WTC11 (cell line): ENCODE results near the gene GNA12. TPM values are rescaled to one million over a fixed set of nuclear protein-coding genes. Genes with fewer than 3 reads are reported as not detected.

Source experiments
- ATAC-seq: fragments of 200-7000 bp; cut with Tn5 transposase; 2 replicates; pipeline ENCODE4 v1.10.0; 2021; ENCODE audit warnings: mild to moderate bottlenecking, moderate library complexity
- CTCF ChIA-PET: fragments of 300-600 bp; sonication (Branson Sonifier 250); formaldehyde crosslinking; loops from one replicate; lab custom pipeline; 2021; ENCODE audit warnings: antibody characterized with exemption; lab: Charles Lee
- POLR2A ChIA-PET: fragments of 350-600 bp; sonication (Branson Sonifier 250); formaldehyde crosslinking; loops from one replicate; lab custom pipeline; 2021; ENCODE audit warnings: antibody characterized with exemption; lab: Charles Lee
- DNase-seq: peaks from one replicate; pipeline ENCODE4 v3.0.0; 2021; ENCODE audit warnings: low spot score
- H3K27ac Mint-ChIP-seq: 2 replicates; pipeline ENCODE4 v1.8.0; 2021; ENCODE audit warnings: mixed read lengths
- H3K27me3 Mint-ChIP-seq: 2 replicates; pipeline ENCODE4 v1.8.0; 2021; ENCODE audit warnings: low read depth, mild to moderate bottlenecking, moderate library complexity, mixed read lengths
- H3K36me3 Mint-ChIP-seq: 2 replicates; pipeline ENCODE4 v1.8.0; 2021; ENCODE audit warnings: mixed read lengths
- H3K4me1 Mint-ChIP-seq: 2 replicates; pipeline ENCODE4 v1.8.0; 2022; ENCODE audit warnings: mixed read lengths
- H3K4me3 Mint-ChIP-seq: 2 replicates; pipeline ENCODE4 v1.8.0; 2021; ENCODE audit warnings: mild to moderate bottlenecking, moderate library complexity, mixed read lengths
- H3K9me3 Mint-ChIP-seq: 2 replicates; pipeline ENCODE4 v1.8.0; 2021; ENCODE audit warnings: mixed read lengths
- ATF2 ChIP-seq: sonication (generic); formaldehyde crosslinking; IDR thresholded peaks from 2 replicates; pipeline ENCODE4 v1.8.1; 2022; ENCODE audit warnings: low read depth, missing genetic modification reagents, borderline replicate concordance
- CDX4 ChIP-seq: fragments of 250-450 bp; sonication (Bioruptor Pico); IDR thresholded peaks from 2 replicates; pipeline ENCODE4 v1.9.0; 2021; ENCODE audit warnings: moderate library complexity, mild to moderate bottlenecking, inconsistent platforms, borderline replicate concordance
- CREB1 ChIP-seq: sonication (generic); formaldehyde crosslinking; IDR thresholded peaks from 2 replicates; pipeline ENCODE4 v1.8.0; 2023; ENCODE audit warnings: mild to moderate bottlenecking, missing genetic modification reagents
- CREM ChIP-seq: sonication (generic); formaldehyde crosslinking; IDR thresholded peaks from 2 replicates; pipeline ENCODE4 v1.8.1; 2022; ENCODE audit warnings: mild to moderate bottlenecking, missing genetic modification reagents, moderate library complexity
- GABPB1 ChIP-seq: sonication (generic); formaldehyde crosslinking; IDR thresholded peaks from 2 replicates; pipeline ENCODE4 v1.8.1; 2023; ENCODE audit warnings: mild to moderate bottlenecking, missing genetic modification reagents
- IRF2 ChIP-seq: sonication (generic); formaldehyde crosslinking; IDR thresholded peaks from 2 replicates; pipeline ENCODE4 v1.8.0; 2022; ENCODE audit warnings: low read depth, missing genetic modification reagents, borderline replicate concordance
- JUN ChIP-seq: sonication (generic); formaldehyde crosslinking; IDR thresholded peaks from 2 replicates; pipeline ENCODE4 v1.8.0; 2023; ENCODE audit warnings: mild to moderate bottlenecking, missing genetic modification reagents
- NFATC4 ChIP-seq: fragments of 250-450 bp; sonication (Bioruptor Pico); IDR thresholded peaks from 2 replicates; pipeline ENCODE4 v1.9.0; 2021; ENCODE audit warnings: mild to moderate bottlenecking
- SMAD4 ChIP-seq: sonication (generic); formaldehyde crosslinking; IDR thresholded peaks from 2 replicates; pipeline ENCODE4 v1.8.0; 2022; ENCODE audit warnings: mild to moderate bottlenecking, missing genetic modification reagents
- TEAD1 ChIP-seq: sonication (generic); formaldehyde crosslinking; IDR thresholded peaks from 2 replicates; pipeline ENCODE4 v1.8.0; 2022; ENCODE audit warnings: mild to moderate bottlenecking, missing genetic modification reagents
- USF2 ChIP-seq: sonication (generic); formaldehyde crosslinking; IDR thresholded peaks from 2 replicates; pipeline ENCODE4 v1.8.1; 2023; ENCODE audit warnings: mild to moderate bottlenecking, missing genetic modification reagents, moderate library complexity
- ZNF263 ChIP-seq: sonication (generic); formaldehyde crosslinking; IDR thresholded peaks from 2 replicates; pipeline ENCODE4 v1.8.1; 2022; ENCODE audit warnings: low read depth, mild to moderate bottlenecking, moderate library complexity, missing genetic modification reagents
- ZNF671 ChIP-seq: fragments of 250-450 bp; sonication (Bioruptor Pico); IDR thresholded peaks from 2 replicates; pipeline ENCODE4 v1.8.0; 2021; ENCODE audit warnings: mild to moderate bottlenecking
- ZSCAN18 ChIP-seq: fragments of 250-450 bp; sonication (Bioruptor Pico); IDR thresholded peaks from 2 replicates; pipeline ENCODE4 v2.1.2; 2022; ENCODE audit warnings: mild to moderate bottlenecking, moderate library complexity
- total RNA-seq: library from RNA; stranded (reverse); gene quantifications from 3 replicates; pipeline ENCODE4 v1.2.3, GENCODE V29; 2021
- TF ChIP-seq, protein P1 (sequence below): sonication (generic); formaldehyde crosslinking; IDR thresholded peaks from 2 replicates; pipeline ENCODE4 v1.8.0; 2022; ENCODE audit warnings: mild to moderate bottlenecking, missing genetic modification reagents

GNA12 gene
- total RNA-seq, 1 experiment from 2014 or later: 99.6 TPM

GRCh38 chr7:2691011-2691707, 152.9 kb downstream of the GNA12 start:
- DNase-seq: no peak
- TF ChIP-seq GABPB1 (CRISPR knock-in tag) (peak; percentile 85), ZSCAN18 (CRISPR knock-in tag) (no peak)
- Mint-ChIP-seq H3K4me1 (peaks cover 12% of the 10 kb centered on the region), H3K36me3 (no peaks in the 10 kb centered on the region), H3K9me3 (no peaks in the 10 kb centered on the region), H3K27ac (no peak overlapping the region; the same call in 1 of the 2 replicates), H3K4me3 (no peak overlapping the region), H3K27me3 (peaks cover 28% of the 10 kb centered on the region)
- no peak for ATAC-seq
- ChIA-PET CTCF (interaction anchor here (0.6 to 9.3 kb wide), 5 partner anchors 10 to 1112 kb away, joined by 3 to 102 read pairs (median 12); no protein-coding TSS in a partner anchor), POLR2A (no interaction called here)

DNA sequence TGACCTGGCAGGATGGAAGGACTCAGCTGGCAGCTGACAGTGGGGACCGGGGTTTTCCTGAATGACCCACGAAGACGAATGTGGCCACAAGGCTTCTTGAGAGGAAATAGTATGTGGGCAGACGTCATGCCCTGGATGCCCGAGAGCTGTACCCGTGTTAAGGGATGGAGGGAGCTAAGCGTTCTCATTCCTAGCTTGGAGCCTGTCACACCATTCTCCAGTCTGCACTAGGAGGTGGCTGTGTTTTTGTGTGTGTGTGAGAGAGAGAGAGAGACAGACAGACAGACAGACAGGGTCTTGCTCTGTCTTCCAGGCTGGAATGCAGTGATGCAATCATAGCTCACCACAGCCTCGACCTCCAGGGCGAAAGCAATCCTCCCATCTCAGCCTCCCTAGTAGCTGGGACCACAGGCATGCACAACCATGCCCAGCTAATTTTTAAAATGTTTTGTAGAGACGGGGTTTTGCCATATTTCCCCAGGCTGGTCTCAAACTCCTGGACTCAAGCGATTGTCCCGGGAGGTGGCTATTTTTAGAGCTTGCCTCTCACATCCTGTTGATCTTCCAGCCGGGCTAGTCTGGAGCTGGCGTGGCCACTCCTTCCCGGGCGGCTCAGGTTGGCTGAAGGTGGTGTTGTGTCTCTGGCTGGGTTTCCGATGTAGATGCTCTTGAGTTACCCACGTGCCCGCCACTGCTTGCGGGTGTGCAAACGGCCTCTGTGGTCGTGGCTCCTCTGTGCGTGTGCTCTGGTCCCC, 154.0 kb downstream of the GNA12 start:
- Mint-ChIP-seq H3K27me3 (peaks cover 32% of the 10 kb centered on the region), H3K36me3 (no peaks in the 10 kb centered on the region), H3K4me3 (no peak overlapping the region), H3K9me3 (no peaks in the 10 kb centered on the region), H3K4me1 (peaks cover 12% of the 10 kb centered on the region), H3K27ac (no peak overlapping the region)
- DNase-seq (no peak), ATAC-seq (no peak)
- POLR2A ChIA-PET: no interaction called here
- TF ChIP-seq SMAD4 (CRISPR knock-in tag) (no peak), ZNF263 (CRISPR knock-in tag) (no peak), GABPB1 (CRISPR knock-in tag) (no peak; the same call in 1 of the 2 replicates), IRF2 (CRISPR knock-in tag) (no peak), USF2 (CRISPR knock-in tag) (no peak), CDX4 (CRISPR knock-in tag) (no peak), ATF2 (CRISPR knock-in tag) (no peak), ZNF671 (CRISPR knock-in tag) (no peak), JUN (CRISPR knock-in tag) (no peak), CREM (CRISPR knock-in tag) (no peak), TEAD1 (CRISPR knock-in tag) (no peak), CREB1 (CRISPR knock-in tag) (no peak), NFATC4 (CRISPR knock-in tag) (no peak)
- TF ChIP-seq, protein P1, sequence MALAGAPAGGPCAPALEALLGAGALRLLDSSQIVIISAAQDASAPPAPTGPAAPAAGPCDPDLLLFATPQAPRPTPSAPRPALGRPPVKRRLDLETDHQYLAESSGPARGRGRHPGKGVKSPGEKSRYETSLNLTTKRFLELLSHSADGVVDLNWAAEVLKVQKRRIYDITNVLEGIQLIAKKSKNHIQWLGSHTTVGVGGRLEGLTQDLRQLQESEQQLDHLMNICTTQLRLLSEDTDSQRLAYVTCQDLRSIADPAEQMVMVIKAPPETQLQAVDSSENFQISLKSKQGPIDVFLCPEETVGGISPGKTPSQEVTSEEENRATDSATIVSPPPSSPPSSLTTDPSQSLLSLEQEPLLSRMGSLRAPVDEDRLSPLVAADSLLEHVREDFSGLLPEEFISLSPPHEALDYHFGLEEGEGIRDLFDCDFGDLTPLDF (CRISPR knock-in tag): no peak
- CTCF ChIA-PET: interaction anchor here (0.6 to 9.3 kb wide), 9 partner anchors 9 to 1111 kb away, joined by 3 to 102 read pairs (median 6); no protein-coding TSS in a partner anchor
